ENCODE data around the gene SMARCD1. TPM values are rescaled to one million over a fixed set of nuclear protein-coding genes. Genes with fewer than 3 reads are reported as not detected.
A peak's percentile ranks its signal among the peaks of the same experiment; 100 is the strongest.

Gene SMARCD1
- total and polyA plus RNA-seq, 12 donors: 22.9 to 65.0 (median 48.9) TPM

DNA sequence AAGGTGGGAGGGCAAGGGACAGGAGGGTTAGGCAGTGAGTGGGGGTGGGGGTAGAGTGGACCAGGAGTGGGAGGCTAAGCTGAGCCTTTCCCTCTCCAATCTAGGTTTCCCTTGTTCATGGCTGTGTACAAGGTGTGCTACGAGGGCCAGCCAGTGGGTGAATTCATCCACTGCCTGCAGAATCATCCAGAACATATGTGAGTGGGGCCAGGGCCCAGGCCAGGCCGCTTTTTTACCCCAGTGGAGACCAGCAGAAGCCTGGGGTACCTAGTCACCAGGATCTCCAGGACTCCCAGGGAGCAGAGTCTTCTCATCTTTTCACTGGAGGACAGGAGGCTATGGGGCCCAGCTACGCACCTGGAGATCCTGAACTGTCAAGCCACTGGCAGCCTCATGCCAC is 24.2 kb downstream of the SMARCD1 start:
- intact Hi-C loops (cut with DNase I): no loop called here
- TF ChIP-seq POLR2A (IDR thresholded peaks at IDR 0.05): no peak
- TF ChIP-seq, protein P1, sequence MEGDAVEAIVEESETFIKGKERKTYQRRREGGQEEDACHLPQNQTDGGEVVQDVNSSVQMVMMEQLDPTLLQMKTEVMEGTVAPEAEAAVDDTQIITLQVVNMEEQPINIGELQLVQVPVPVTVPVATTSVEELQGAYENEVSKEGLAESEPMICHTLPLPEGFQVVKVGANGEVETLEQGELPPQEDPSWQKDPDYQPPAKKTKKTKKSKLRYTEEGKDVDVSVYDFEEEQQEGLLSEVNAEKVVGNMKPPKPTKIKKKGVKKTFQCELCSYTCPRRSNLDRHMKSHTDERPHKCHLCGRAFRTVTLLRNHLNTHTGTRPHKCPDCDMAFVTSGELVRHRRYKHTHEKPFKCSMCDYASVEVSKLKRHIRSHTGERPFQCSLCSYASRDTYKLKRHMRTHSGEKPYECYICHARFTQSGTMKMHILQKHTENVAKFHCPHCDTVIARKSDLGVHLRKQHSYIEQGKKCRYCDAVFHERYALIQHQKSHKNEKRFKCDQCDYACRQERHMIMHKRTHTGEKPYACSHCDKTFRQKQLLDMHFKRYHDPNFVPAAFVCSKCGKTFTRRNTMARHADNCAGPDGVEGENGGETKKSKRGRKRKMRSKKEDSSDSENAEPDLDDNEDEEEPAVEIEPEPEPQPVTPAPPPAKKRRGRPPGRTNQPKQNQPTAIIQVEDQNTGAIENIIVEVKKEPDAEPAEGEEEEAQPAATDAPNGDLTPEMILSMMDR (IDR thresholded peaks at IDR 0.05): no peak
- Histone ChIP-seq H3K36me3 (replicated peaks in 1 of 2) (no peaks in the 10 kb centered on the region), H3K27ac (peak overlapping the region in 4 of 5 donors; percentile 70 to 99 (median 85)), H3K27me3 (no peaks in the 10 kb centered on the region), H3K4me1 (replicated peaks in 1 of 2) (peaks cover 31 to 36% of the 10 kb centered on the region in 2 donors), H3K4me3 (no peak overlapping the region), H3K9me3 (replicated peaks in 1 of 3) (no peaks in the 10 kb centered on the region)
- DNase-seq: no peak
- WGBS, 4 donors: 88 to 100% (median 94%) methylated on average over 2 to 3 of the region's 3 CpGs

DNA sequence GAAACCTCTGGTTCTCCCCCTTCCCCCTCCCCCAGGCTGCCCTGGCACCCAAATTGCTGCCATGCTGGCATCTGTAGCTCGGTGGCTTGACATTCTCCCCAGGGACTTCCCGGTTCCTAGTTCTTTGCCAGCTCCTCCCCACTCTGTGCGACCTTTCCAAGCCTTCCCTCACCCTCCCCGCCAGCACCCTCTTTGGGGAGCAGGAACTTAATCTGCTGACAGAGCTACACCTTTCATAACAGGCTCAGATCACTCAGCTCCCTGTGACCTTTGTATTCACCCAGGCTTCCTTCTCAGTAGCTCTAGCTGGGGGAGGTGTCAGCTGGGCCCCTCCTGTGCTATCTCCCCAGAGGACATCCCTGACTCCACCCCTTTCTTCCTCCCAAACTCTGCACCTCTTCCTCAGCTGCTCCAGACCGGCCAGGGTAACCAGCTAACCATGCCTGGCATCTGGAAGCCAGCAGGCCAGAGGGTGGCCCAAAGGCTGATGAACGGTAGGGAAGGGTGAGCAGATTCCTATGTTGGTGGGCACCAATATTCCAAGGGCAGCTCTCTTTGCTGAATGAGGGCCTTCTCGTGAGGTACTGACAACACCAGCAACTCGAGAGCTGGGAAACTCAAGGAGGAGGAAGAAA is 25.1 kb downstream of the SMARCD1 start:
- TF ChIP-seq, protein P1 (IDR thresholded peaks at IDR 0.05): no peak
- TF ChIP-seq POLR2A (IDR thresholded peaks at IDR 0.05): no peak
- H3K27ac ChIP-seq: peak overlapping the region; percentile 28 to 99 (median 84)
- H3K4me1 ChIP-seq (replicated peaks in 1 of 2): peaks cover 31 to 40% of the 10 kb centered on the region in 2 donors
- no peaks in the 10 kb centered on the region for H3K9me3 ChIP-seq (replicated peaks in 1 of 3)
- peak overlapping the region in 1 of 4 donors; percentile 4 for H3K4me3 ChIP-seq
- intact Hi-C loops (cut with DNase I): no loop called here
- peak; percentile 40 to 83 (median 52) for DNase-seq
- H3K27me3 ChIP-seq: no peaks in the 10 kb centered on the region
- H3K36me3 ChIP-seq (replicated peaks in 1 of 2): no peaks in the 10 kb centered on the region
- 25 to 47% (median 39%) methylated on average over 7 to 8 of the region's 8 CpGs for WGBS, 4 donors

GRCh38 chr12:50110762-50111351 is 25.7 kb downstream of the SMARCD1 start:
- H3K27ac ChIP-seq: peak overlapping the region; percentile 28 to 99 (median 84)
- no peaks in the 10 kb centered on the region for H3K9me3 ChIP-seq (replicated peaks in 1 of 3)
- TF ChIP-seq, protein P1 (IDR thresholded peaks at IDR 0.05): no peak
- TF ChIP-seq POLR2A (IDR thresholded peaks at IDR 0.05): peak in 1 of 2 donors; percentile 39
- peaks cover 31 to 40% of the 10 kb centered on the region in 2 donors for H3K4me1 ChIP-seq (replicated peaks in 1 of 2)
- WGBS, 4 donors: 23 to 34% (median 27%) methylated on average over 1 to 7 of the region's 7 CpGs
- no peaks in the 10 kb centered on the region for H3K27me3 ChIP-seq
- H3K4me3 ChIP-seq: peak overlapping the region in 1 of 4 donors; percentile 4
- DNase-seq: peak; percentile 69 to 91 (median 81)
- peaks cover 0 to 6% of the 10 kb centered on the region in 2 donors for H3K36me3 ChIP-seq (replicated peaks in 1 of 2)
- intact Hi-C loops (cut with DNase I): no loop called here

DNA sequence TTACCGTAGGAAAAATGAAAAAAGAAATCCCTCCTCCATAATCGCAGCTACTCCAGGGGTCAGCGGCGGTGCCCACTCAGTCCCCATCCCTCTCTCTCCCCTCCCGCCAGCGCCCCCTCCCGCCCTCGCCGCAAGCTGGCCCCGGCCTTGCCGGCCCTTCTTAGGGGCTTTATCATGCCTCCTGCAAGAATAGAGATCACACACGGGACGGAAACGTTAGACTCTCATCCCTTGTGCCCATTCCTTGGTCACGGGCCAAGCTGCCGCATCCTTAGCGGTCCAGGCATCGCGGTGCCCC is 26.2 kb downstream of the SMARCD1 start:
- Histone ChIP-seq H3K4me3 (peak overlapping the region in 1 of 4 donors; percentile 41), H3K9me3 (replicated peaks in 1 of 3) (no peaks in the 10 kb centered on the region), H3K27ac (peak overlapping the region in 4 of 5 donors; percentile 70 to 99 (median 85)), H3K36me3 (replicated peaks in 1 of 2) (peaks cover 0 to 9% of the 10 kb centered on the region in 2 donors), H3K4me1 (replicated peaks in 1 of 2) (peaks cover 31 to 44% of the 10 kb centered on the region in 2 donors), H3K27me3 (no peaks in the 10 kb centered on the region)
- DNase-seq: peak in 1 of 7 donors; percentile 13
- whole genome bisulfite sequencing, 4 donors: 5 to 17% (median 11%) methylated on average over 9 to 19 of the region's 19 CpGs
- TF ChIP-seq POLR2A (IDR thresholded peaks at IDR 0.05): no peak
- TF ChIP-seq, protein P1 (IDR thresholded peaks at IDR 0.05): no peak
- intact Hi-C loops (cut with DNase I): no loop called here

Measured in adrenal gland (tissue), 12 donors.